Measurements from ENCODE around the gene LRP5. TPM values are rescaled to one million over a fixed set of nuclear protein-coding genes. Genes with fewer than 3 reads are reported as not detected.
A peak's percentile ranks its signal among the peaks of the same experiment; 100 is the strongest.

Gene LRP5
- total RNA-seq, 2 donors from 2014 or later, result 86.8 to 106 TPM

- ATAC-seq (no peak), DNase-seq (no peak)
- intact Hi-C loops (cut with DNase I, micrococcal nuclease), result loop anchor here in 1 of 2 donors (10.0 kb wide), 1 partner anchor 83 kb away; no protein-coding TSS in a partner anchor
Measured at GRCh38 chr11:68302256-68302655, 10.1 kb upstream of the LRP5 start.

- ATAC-seq (peak; percentile 70), DNase-seq (peak; percentile 76 to 88)
- intact Hi-C loops (cut with DNase I, micrococcal nuclease), result loop anchor here in 1 of 2 donors (10.0 kb wide), 1 partner anchor 82 kb away; no protein-coding TSS in a partner anchor
Measured at GRCh38 chr11:68302670-68303069, 9.7 kb upstream of the LRP5 start.

- intact Hi-C loops (cut with DNase I, micrococcal nuclease), result loop anchor here in 1 of 2 donors (10.0 kb wide), 1 partner anchor 82 kb away; no protein-coding TSS in a partner anchor
- ATAC-seq (no peak), DNase-seq (no peak)
Measured at GRCh38 chr11:68303083-68303482, 9.3 kb upstream of the LRP5 start.

GRCh38 chr11:68303982-68304780 is 8.2 kb upstream of the LRP5 start:
- intact Hi-C loops (cut with DNase I, micrococcal nuclease), result loop anchor here in 1 of 2 donors (10.0 kb wide), 1 partner anchor 81 kb away; no protein-coding TSS in a partner anchor
- ATAC-seq (no peak), DNase-seq (no peak)

GRCh38 chr11:68306636-68307035 is 5.8 kb upstream of the LRP5 start:
- no peak for ATAC-seq
- no peak for DNase-seq

GRCh38 chr11:68308068-68308467 is 4.3 kb upstream of the LRP5 start:
- ATAC-seq (no peak), DNase-seq (no peak)
- intact Hi-C loops (cut with DNase I, micrococcal nuclease), result loop anchor here in 1 of 2 donors (10.0 kb wide), 1 partner anchor 77 kb away; no protein-coding TSS in a partner anchor

More at GRCh38 chr11:68306636-68307035, 5.8 kb upstream of the LRP5 start:
- intact Hi-C loops (cut with DNase I, micrococcal nuclease), result loop anchor here in 1 of 2 donors (10.0 kb wide), 1 partner anchor 78 kb away; no protein-coding TSS in a partner anchor

GRCh38 chr11:68309621-68310185 is 2.7 kb upstream of the LRP5 start:
- intact Hi-C loops (cut with DNase I, micrococcal nuclease), result loop anchor here in 1 of 2 donors (10.0 kb wide), 1 partner anchor 75 kb away; no protein-coding TSS in a partner anchor
- ATAC-seq (no peak), DNase-seq (no peak)

GRCh38 chr11:68311160-68312116 is 953 bp upstream of the LRP5 start:
- intact Hi-C loops (cut with DNase I, micrococcal nuclease), result no loop called here
- no peak for DNase-seq
- ATAC-seq, result no peak

GRCh38 chr11:68312780-68313573 is 586 bp downstream of the LRP5 start:
- intact Hi-C loops (cut with DNase I, micrococcal nuclease), result no loop called here
- ATAC-seq, result peak; percentile 31
- peak in 1 of 2 donors; percentile 42 for DNase-seq

GRCh38 chr11:68313574-68314202 is 1.3 kb downstream of the LRP5 start:
- intact Hi-C loops (cut with DNase I, micrococcal nuclease), result no loop called here

GRCh38 chr11:68314203-68315170 is 2.1 kb downstream of the LRP5 start:
- intact Hi-C loops (cut with DNase I, micrococcal nuclease), result no loop called here
- peak; percentile 15 for ATAC-seq
- no peak for DNase-seq

More at GRCh38 chr11:68313574-68314202, 1.3 kb downstream of the LRP5 start:
- DNase-seq, result no peak
- peak; percentile 20 for ATAC-seq

- ATAC-seq (peak; percentile 64), DNase-seq (peak; percentile 66 to 75)
- intact Hi-C loops (cut with DNase I, micrococcal nuclease), result no loop called here
Measured at GRCh38 chr11:68315171-68315920, 3.0 kb downstream of the LRP5 start.

GRCh38 chr11:68317147-68317785 is 4.9 kb downstream of the LRP5 start:
- no peak for ATAC-seq
- intact Hi-C loops (cut with DNase I, micrococcal nuclease), result no loop called here
- DNase-seq, result no peak

- intact Hi-C loops (cut with DNase I, micrococcal nuclease), result no loop called here
- no peak for DNase-seq
- ATAC-seq, result no peak
Measured at GRCh38 chr11:68321293-68322051, 9.1 kb downstream of the LRP5 start.

- ATAC-seq (no peak), DNase-seq (no peak)
- intact Hi-C loops (cut with DNase I, micrococcal nuclease), result no loop called here
Measured at GRCh38 chr11:68322052-68322430, 9.7 kb downstream of the LRP5 start.

Measured in left colon (tissue), 2 donors.